Hindlimb muscle (tissue), 1 donor: ENCODE data around the gene SPOCK1. TPM values are rescaled to one million over a fixed set of nuclear protein-coding genes. Genes with fewer than 3 reads are reported as not detected.

Source experiments
- DNase-seq: peaks from one replicate; pipeline ENCODE4 v3.0.0-alpha.2; 2013
- polyA plus RNA-seq: library from polyadenylated mRNA; unstranded; fragments of 120-200 nt; gene quantifications from one replicate; pipeline ENCODE4 v1.2.1, GENCODE V29; 2013; ENCODE audit not compliant: insufficient read length

Gene SPOCK1
- polyA plus RNA-seq, 1 donor: 4.6 TPM

DNA sequence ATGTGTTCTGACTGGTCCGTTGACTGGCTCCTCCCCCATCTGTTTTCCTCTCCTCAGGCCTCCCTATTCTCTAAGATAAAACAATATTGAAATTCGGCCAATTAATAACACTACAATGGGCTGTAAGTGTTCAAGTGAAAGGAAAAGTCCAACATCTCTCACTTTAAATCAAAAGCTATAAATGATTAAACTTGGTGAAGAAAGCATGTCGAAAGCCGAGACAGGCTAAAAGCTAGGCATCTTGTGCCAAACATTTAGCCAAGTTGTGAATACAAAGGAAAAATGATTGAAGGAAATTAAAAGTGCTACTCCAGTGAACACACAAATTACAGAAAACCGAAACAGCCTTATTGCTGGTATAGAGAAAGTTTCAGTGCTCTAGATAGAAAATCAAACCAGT, 310.6 kb downstream of the SPOCK1 start:
- DNase-seq: no peak

DNA sequence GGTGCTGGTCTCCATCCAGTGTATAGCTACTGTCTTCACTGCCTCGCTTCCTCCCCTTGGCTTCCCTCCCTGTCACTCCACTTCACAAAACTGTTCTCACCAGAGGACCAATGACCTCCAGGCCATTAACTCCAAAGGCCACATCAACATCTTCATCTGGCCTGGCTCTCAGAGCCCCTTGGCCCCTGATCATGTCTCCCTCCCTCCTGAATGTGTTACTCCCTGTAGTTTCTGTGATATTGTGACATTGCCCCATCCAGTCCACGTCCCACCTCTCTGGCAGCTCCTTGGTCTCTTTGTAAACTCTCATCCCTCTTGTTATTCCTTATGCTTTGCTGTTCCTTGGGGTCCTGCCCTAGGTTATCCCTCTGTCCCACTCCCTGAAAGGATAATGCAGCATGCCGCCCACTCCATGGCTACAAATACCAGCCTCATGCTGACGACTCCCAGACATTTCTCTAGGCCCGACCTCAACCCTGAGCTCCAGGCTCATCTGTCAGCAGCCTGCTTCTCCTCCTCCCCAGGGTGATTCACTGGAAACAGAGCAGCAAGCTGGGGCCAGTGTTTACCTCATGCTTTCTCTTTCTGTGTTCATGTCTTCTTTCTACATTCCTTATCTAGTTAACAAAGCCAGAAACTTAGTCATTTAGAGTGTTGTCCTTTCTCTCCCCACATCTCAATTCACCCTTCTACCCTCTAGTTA, 312.2 kb downstream of the SPOCK1 start:
- DNase-seq: no peak

DNA sequence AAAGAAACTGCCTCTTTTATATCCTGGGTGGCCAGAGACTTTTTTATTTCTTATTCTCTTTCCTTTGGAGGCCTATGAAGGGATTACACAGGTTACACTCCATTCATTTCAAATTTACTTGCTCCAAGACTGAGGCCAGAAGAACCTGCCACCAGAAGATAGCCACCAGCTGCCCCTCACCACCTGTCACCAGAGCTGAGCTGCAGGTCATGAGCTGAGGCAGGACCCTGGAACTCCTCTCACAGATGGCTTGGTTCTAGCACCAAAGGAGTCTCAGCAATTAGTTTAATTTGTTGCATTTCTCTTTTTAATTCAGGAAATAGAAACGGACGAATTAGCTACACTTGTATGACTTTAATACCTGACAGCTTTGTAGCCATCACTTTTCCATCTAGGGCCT, 313.9 kb downstream of the SPOCK1 start:
- no peak for DNase-seq

DNA sequence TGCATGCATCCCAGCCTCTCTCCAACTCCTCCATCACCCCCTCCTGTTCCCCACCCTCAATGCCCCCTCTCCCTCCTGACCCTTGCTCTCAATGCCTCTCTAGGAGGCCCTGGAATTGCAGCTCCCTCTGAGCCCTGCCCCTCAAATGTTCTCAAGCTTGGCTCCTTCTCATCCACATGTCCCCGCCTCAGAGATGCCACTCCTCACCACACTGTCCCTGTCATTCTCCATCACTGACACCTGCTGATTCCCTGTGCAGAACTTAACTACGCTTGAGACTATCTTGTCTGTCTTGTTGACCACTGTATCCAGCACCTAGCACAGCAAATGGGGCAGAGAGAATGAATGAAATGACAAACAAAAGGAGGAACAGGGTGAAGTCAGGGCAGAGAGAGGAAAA, 314.4 kb downstream of the SPOCK1 start:
- DNase-seq: no peak

DNA sequence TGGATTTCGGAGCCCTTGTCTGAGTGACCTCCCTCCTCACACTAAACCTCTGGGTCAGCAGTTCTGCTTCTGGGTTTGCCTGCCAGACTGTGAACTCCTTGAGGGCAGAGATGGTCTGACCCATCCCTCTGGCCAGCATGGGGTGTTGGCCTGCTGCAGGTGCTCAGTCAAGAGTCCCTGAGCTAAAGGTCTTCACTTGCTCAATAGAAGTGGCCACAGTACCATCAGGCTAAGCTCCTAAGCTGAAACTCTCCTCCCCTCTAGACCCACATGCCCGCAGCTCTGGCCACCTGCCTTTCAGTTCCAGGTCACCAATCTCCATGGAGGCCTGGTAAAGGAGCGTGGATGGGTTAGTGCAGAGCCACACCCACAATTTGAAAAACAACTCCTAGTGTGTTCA, 316.6 kb downstream of the SPOCK1 start:
- no peak for DNase-seq

DNA sequence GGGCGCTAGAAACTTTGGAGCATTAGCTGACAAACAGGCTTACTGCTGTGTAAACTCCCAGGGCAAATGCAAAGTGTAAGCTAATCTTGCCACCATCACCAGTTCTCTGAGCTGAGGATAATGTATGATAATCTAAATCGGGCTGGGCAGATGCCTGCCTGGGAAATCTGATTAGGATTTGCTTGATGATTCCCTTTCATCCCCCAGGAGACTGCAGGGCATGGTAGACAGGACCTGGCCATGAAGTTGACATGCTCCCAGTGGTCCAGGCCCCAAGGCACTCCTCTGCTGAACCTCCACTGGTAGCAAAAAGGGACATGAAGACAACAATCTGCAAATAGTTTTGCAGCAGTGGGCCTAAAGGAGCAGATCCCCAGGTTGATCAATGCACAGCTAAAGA, 317.5 kb downstream of the SPOCK1 start:
- no peak for DNase-seq

DNA sequence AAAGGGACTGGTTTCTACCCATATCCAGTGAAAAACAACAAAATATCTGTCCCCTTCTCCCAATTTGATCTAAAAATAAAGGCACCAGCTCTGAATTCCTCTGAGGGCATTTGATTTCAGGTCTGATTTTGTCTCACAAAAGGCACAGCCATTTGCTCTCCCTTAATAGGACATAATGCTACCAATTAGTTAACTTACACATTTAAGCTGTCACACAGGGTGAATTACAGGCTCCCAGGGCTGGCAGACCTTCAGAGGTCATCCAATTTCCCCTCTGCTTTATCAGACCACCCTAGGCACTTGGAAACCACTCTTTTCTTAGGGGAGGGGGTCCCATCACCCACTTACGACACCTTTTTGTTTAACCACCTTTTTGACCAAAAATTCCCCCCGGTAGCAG, 319.9 kb downstream of the SPOCK1 start:
- no peak for DNase-seq

DNA sequence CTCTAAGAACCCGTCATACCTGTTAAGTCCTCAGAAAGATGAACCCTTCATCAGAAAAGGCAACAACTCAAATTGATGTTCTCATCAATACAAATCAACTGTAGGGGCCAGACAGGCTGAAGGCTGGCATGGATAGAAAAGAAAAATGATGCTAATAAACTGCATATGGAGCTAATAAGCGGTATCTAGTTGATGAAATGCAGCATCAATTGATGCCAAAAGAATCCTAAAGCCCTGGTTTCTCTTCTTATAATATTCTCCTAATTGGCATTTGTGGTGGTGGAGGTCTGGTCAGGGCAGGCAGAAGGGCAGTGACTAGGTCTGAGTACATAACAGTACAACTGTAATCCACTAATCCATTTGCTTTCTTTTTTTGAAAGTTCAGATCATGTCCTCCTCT, 322.5 kb downstream of the SPOCK1 start:
- no peak for DNase-seq

DNA sequence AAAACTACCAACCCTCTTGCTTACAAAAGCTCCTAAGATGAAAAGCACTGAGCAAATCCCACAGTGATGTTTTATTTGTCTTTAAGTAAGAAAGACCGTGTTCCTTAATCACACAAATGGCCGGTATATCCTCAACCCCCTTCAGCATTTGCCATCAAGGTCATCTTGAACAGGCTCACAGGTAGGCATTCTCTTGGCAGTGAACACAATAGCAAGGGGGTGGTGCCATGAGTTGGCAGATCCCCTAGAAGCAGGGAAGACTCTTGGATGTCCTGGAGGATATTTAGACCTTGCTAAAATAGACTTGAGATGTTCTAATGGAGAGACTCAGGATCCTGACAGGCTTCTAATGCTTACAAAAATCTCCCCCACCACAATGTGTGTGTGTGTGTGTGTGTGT, 323.0 kb downstream of the SPOCK1 start:
- DNase-seq: no peak

DNA sequence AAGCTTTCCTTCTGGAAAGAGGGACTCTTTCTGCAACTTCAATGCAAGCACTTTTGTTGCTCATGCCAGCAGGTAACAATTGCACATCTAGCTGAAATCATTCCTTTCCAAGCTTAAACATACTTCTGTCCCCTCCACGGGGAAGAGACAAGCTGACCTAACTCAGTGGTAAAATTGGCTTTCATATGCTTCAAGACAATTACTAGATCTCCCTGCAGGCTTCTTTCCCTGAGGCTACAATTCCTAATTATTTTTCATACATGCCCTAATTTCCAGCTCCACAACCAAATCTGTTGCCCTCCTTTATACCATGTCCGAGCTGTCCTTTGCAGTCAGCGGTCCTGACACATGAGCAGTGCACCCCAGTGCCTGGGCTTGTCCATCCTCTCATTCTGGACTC, 324.9 kb downstream of the SPOCK1 start:
- no peak for DNase-seq

DNA sequence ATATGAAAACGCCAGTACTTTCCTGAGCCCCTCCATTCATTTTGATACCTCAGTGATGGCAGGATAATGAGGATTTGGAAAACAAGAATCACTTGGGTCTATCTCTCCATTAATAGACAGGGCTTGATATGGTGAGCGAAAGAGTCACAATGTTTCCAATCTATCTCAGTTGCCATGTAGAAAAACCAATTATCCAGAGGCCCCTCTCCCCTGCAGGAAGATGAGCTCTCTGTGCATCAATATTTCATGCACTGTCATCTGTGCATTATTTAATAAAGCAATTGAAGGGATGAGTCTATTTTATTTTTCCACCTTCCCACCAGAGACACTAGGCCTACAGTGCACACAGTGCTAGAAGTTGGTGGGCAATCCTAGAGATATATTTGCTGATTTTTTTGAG, 326.9 kb downstream of the SPOCK1 start:
- DNase-seq: no peak

DNA sequence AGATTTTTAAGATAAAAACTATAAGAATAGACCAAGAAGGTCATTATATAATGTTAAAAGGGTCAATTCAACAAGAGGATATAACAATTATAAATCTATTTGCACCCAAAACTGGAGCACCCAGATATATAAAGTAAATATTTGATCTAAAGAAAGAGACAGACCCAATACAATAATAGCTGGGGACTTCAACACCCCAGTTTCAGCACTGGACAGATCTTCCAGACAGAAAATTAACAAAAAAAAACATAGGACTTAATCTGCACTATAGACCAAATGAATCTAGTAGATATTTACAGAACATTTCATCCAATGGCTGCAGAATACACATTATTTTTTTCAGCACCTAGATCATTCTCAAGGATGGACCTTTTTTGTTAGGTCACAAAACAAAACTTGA, 331.9 kb downstream of the SPOCK1 start:
- no peak for DNase-seq

DNA sequence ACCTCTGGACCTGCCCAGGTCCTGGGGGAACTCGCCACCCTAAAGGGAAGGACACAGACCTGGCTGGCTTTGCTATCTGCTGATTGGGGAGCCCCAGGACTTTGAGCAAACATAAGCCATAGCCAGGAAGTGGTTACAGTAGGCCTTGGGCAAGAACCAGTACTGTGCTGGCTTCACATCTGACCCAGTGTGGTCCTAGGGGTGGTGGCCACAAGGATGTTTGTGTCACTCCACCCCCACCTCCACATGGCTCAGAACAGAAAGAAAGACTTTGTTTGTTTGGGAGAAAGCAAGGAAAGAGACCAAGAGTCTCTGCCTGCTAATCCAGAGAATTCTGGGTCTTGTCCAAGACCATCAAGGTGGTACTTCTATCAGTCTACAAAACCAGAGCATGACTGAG, 334.2 kb downstream of the SPOCK1 start:
- no peak for DNase-seq

DNA sequence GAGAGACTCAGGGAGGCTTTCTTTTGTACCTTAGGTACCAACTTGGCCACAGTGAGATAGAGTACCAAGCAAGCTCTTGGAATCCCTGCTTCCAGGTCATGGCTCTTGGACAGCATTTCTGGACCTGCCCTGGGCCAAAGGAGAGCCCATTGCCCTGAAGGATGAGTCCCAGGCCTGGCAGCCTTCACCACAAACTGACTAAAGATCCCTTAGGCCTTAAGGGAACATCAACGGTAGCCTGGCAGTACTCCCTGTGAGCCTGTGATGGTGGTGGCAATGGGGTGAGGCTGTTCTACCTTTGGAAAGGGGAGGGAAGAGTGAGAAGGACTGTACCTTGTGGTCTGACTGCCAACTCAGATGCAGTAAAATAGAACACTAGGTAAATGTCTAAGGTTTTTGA, 334.6 kb downstream of the SPOCK1 start:
- DNase-seq: no peak

DNA sequence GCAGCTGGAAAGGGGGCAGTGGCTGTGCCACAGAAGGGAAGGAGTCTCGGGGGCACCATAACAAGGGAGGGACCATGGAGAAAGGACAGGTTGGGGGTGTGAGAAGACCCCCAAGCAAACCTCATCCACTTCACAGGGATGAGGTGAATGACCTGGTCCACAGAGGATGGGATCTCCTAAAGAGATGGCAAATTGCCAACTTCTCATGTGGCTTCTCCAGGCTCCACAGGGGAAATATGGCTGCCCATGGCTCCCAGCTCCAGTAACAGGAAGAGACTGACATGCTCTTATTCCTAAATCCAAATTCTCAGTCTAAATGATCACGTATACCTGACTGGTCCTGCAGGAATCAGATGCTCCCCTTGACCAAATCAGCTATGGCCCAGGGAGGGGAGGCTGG, 340.4 kb downstream of the SPOCK1 start:
- DNase-seq: no peak

DNA sequence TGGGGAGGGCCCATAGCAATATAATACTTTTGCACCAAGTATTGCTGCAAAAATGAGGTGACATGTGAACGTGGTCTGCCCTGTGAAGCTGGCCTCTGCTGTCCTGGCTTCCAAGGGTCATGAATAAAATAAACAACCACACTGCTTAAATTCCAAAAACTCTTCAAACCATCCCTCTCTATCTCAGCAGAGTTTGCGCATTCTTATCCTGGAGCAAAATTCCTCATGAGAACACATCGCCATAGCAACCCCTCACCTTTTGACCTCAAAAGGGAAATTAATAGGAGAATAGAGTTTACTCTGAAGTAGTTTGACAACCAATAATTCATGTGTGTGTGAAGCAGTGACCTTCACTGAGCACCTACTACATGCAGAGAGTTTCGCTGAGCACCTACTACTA, 342.9 kb downstream of the SPOCK1 start:
- no peak for DNase-seq

DNA sequence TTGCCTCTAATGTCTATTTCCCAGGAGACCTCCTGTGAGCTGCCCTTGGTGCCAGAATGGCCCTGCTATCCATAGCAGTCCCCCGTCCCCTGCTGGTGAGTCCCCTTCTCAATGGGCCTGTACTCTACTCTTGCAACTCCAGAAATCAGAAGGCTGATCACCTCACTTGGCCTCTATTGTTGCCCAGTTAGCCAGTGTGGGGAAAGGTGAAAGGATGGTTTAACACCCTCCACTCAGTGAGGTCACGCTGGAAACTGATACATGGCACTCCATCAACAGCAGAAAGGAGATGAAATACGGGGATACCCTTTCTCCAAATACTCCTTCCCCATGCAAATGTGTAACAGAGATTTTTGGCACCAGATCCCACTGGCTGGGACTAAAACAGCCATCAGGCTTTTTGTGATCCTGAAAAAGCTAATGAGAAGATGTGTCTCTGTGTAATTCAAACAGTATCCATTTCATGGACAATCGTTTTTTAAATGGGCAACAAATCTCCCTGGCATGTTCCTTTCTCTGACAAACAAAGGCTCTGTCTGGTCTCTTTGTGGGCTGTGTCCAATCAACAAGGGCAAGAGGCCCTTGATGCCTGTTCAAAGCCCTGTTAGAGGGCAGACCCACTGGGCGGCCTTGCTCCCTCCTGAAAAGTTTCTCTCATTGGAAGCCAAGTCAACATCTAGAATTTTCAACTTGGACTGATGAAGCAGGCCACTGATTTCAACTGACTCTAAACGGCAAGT, 343.7 kb downstream of the SPOCK1 start:
- no peak for DNase-seq

DNA sequence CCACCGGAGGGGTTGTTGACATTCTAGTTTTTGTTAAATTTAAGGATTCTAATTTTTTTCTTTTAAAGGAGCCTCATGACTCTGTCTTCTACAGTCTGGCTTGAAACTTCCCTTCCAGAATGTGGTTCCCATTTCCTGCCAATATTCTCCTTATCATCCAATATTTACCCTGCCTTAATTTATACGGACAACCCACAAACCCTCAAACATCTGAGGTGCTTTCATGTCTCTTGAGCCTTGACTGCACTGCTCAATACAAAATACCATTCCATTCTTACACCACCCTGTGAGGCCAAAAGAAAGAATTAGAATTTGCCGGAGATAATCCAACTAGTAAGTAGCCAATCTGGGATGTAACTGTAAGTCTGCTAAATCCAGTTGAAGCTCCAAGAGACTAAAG, 346.5 kb downstream of the SPOCK1 start:
- DNase-seq: no peak

DNA sequence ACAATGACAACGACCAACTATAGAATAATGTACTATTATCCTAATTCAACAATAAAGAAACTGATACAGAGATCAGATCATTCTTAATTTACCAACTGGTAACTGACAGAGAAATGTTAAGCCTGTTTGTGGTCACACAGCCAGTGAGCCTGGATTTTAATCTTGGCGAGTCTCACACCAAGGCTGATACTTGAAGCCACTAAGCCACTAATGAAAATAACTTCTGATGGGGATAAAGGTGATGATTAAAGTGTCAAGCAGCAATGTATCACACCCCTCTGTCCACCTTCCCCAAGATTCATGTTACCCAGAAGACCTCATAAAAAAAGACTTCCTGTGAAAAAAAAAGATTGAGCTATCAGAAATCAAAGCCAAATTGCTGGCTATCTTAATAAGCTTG, 350.5 kb downstream of the SPOCK1 start:
- DNase-seq: no peak

DNA sequence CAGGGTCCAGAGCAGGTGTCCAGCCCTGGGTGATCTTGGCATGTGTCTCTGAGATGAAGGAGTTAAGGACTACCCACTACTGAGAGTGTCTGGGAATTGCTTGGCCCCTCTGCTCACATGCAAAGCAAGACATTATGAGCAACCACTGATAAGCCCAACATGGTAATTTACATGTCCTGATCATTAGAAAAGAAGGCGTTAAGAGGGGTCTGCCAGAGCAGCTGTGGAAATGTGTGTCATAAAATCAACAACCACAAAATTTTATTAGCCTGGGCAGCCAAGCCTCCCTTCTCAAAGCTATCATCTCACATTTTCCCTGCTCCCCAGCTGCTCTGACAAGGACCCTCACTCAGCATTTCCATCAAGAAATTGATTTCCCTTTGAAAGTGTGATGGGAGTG, 351.0 kb downstream of the SPOCK1 start:
- DNase-seq: no peak

DNA sequence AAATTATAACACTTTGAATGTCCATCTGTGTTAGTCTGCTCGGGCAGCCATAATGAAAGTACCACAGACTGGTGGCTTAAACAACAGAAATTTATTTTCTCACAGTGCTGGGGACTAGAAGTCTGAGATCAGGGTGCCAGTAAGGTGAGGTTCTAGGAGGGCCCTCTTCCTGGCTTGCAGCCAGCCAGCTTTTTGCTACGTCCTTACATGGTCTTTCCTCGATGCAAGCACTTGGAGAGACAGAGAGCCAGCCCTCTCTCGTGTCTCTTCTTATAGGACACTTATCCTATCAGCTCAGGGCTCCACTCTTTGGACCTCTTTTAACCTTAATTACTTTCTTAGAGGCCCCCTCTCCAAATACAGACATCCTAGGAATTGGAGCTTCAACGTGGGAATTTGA, 351.8 kb downstream of the SPOCK1 start:
- DNase-seq: no peak

DNA sequence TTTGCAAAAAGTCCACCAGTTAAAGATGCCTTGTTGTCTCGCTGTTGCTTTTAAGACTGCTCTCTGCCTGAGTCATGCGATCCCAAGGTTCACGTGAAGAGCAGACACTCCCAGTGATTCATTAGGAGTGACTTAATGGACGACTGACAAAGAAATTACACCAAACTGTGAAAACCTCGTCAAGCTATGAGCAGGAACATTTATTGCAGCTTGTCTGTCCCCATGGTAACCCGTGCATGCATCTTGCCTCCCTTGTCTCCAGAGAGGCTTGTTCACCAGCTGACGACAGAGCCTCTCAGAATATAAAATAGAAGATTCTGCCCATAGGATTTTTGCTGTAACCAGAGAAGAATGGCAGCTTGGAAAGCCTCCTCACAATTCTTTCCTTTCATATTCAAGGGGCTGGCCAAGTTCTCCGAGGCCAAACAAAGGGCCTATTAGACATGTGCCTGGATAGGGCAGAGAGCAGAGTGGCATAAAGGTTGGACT, 352.7 kb downstream of the SPOCK1 start:
- peak; percentile 34 for DNase-seq

DNA sequence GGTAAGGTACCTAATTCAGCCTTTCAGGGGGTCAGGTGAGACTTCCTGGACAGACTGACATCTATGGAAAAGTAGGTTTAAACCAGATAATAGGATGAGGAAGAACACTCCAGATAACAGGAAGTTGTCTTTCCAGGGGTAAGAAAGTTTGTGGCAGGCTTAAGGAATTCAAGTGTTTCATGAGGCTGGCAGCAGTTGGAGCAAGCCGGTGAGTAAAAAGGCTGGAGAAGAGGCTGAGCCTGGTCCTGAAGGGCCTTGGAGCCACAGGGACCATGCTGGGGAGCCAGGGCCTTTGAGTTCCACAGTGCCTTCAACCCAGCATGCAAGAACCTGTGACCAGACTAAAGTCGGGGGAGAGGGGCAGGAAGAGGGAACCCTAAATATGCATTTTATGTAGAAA, 353.4 kb downstream of the SPOCK1 start:
- DNase-seq: no peak

DNA sequence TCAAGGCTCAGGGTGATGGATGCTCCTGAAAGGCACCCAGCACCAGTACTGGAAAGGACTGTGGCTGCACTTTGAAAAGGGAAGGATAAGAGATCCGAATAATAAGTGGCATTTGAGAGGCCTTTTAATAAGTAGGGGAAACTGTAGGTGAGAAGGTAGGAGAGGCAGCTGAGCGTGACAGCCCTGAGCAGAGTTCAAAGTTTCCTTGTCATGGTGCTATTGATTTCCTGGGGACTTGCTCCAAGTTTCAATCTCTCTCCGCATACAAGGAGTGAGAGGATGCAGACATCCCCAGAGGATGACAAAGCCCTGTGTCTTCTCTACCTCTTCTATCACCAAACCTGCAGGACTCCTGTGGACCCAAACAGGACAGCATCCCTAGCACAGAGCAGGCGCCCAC, 354.5 kb downstream of the SPOCK1 start:
- no peak for DNase-seq
